HepG2 (cell line): ENCODE measurements around the gene PPIP5K1. TPM values are rescaled to one million over a fixed set of nuclear protein-coding genes. Genes with fewer than 3 reads are reported as not detected.

Experiments
- ATF5 ChIP-seq: sonication (generic); formaldehyde crosslinking; IDR thresholded peaks from 2 replicates; pipeline ENCODE4 v1.4.0; 2020; ENCODE audit warnings: mild to moderate bottlenecking, low read depth, missing genetic modification reagents
- CREB1 ChIP-seq, 2 experiments: fragments of 450-650 bp in 1 of 2; IDR thresholded peaks; 2 replicates each; pipeline ENCODE4 v1.6.1; 2016 to 2017; ENCODE audit warnings: control low read depth in 1 of 2, mild to moderate bottlenecking in 1 of 2, missing compliant biosample characterization in 1 of 2, missing genetic modification characterization in 1 of 2
- DMAP1 ChIP-seq: IDR thresholded peaks from 2 replicates; pipeline ENCODE4 v1.6.1; 2016
- DRAP1 ChIP-seq: IDR thresholded peaks from 2 replicates; pipeline ENCODE4 v1.6.1; 2016; ENCODE audit warnings: missing genetic modification reagents, missing compliant biosample characterization
- HNF1B ChIP-seq: sonication (generic); formaldehyde crosslinking; IDR thresholded peaks from 2 replicates; pipeline ENCODE4 v1.5.1; 2020; ENCODE audit warnings: mild to moderate bottlenecking, moderate library complexity, missing genetic modification reagents
- HNRNPLL ChIP-seq: fragments of 200-400 bp; formaldehyde crosslinking; IDR thresholded peaks from 2 replicates; pipeline ENCODE4 v1.6.1; 2017; ENCODE audit warnings: mild to moderate bottlenecking, low read depth, low read length; ENCODE audit not compliant: poor library complexity, severe bottlenecking
- HOMEZ ChIP-seq: IDR thresholded peaks from 2 replicates; pipeline ENCODE4 v1.6.1; 2016; ENCODE audit warnings: low read depth
- HOXA3 ChIP-seq: sonication (generic); formaldehyde crosslinking; IDR thresholded peaks from 2 replicates; pipeline ENCODE4 v1.5.0; 2020; ENCODE audit warnings: missing genetic modification reagents
- KLF9 ChIP-seq: IDR thresholded peaks from 2 replicates; pipeline ENCODE4 v1.6.1; 2016; ENCODE audit warnings: low read depth
- PITX1 ChIP-seq: sonication (generic); formaldehyde crosslinking; IDR thresholded peaks from 2 replicates; pipeline ENCODE4 v1.5.1; 2020; ENCODE audit warnings: mild to moderate bottlenecking, missing genetic modification reagents
- POLR2G ChIP-seq: fragments of 200-400 bp; formaldehyde crosslinking; IDR thresholded peaks from 2 replicates; pipeline ENCODE4 v1.6.1; 2018; ENCODE audit warnings: mild to moderate bottlenecking, low read depth, low read length, moderate library complexity
- RBM22 ChIP-seq: fragments of 200-400 bp; formaldehyde crosslinking; optimal IDR thresholded peaks from 2 replicates; pipeline ENCODE3; 2017; ENCODE audit warnings: mild to moderate bottlenecking, low read length, moderate library complexity
- RFX5 ChIP-seq: IDR thresholded peaks from 2 replicates; pipeline ENCODE4 v1.6.1; 2011; ENCODE audit warnings: low read depth, low read length, improper control_type of control experiment
- SKI ChIP-seq: fragments of 450-650 bp; IDR thresholded peaks from one replicate; pipeline ENCODE4 v1.6.1; 2018; ENCODE audit warnings: mild to moderate bottlenecking; ENCODE audit not compliant: partially characterized antibody
- THAP9 ChIP-seq: sonication (generic); formaldehyde crosslinking; IDR thresholded peaks from 2 replicates; pipeline ENCODE4; 2020; ENCODE audit warnings: missing genetic modification reagents, mild to moderate bottlenecking, borderline replicate concordance
- ZBTB21 ChIP-seq: sonication (generic); formaldehyde crosslinking; IDR thresholded peaks from 2 replicates; pipeline ENCODE4 v1.4.0; 2020; ENCODE audit warnings: missing genetic modification reagents
- ZBTB8A ChIP-seq: sonication (generic); formaldehyde crosslinking; IDR thresholded peaks from 2 replicates; pipeline ENCODE4 v1.4.0; 2020; ENCODE audit warnings: mild to moderate bottlenecking, low read depth, missing genetic modification reagents, borderline replicate concordance
- ZNF274 ChIP-seq: sonication (generic); formaldehyde crosslinking; IDR thresholded peaks from 2 replicates; pipeline ENCODE4 v1.5.1; 2020; ENCODE audit warnings: mild to moderate bottlenecking, missing genetic modification reagents
- ZNF280B ChIP-seq: sonication (generic); formaldehyde crosslinking; IDR thresholded peaks from 2 replicates; pipeline ENCODE4 v1.5.0; 2020; ENCODE audit warnings: missing genetic modification reagents, mild to moderate bottlenecking, borderline replicate concordance
- polyA plus RNA-seq, 8 experiments: library from polyadenylated mRNA; depleted of rRNA in 3 of 8; stranded (reverse) in 7 of 8; unstranded in 1 of 8; fragments of >200 nt; fragmentation: Illumina TruSeq in 4 of 8; extraction: Trizol in 4 of 8; gene quantifications; 2 replicates each; pipeline versions ENCODE4 v1.2.1 to v1.2.3, GENCODE V29; 2011 to 2016; ENCODE audit warnings: low read depth in 4 of 8, missing spikeins in 1 of 8, mixed read lengths in 1 of 8; ENCODE audit not compliant: insufficient read depth in 1 of 8
- total RNA-seq, 5 experiments: library from RNA; depleted of rRNA; stranded (reverse); fragments of >200 nt; fragmentation: Illumina TruSeq; extraction: Trizol; gene quantifications; 2 replicates each; pipeline ENCODE4 v1.2.3, GENCODE V29; 2016; ENCODE audit warnings: low read depth in 1 of 5

PPIP5K1 gene
- total and polyA plus RNA-seq, 2 of the 13 experiments (the other 11 are each of a cell fraction or from before 2014, with no cell fraction given), result 9.9 to 10.9 TPM

- TF ChIP-seq ZBTB8A (CRISPR knock-in tag), result no peak
- TF ChIP-seq ZNF274 (CRISPR knock-in tag), result peak; percentile 43; the same call in 1 of the 2 replicates
- TF ChIP-seq KLF9 (CRISPR knock-in tag), result peak; percentile 19; the same call in 1 of the 2 replicates
- peak; percentile 61; the same call in 1 of the 2 replicates for TF ChIP-seq HNF1B (CRISPR knock-in tag)
- TF ChIP-seq HOMEZ (CRISPR knock-in tag), result 0 out of 2 replicates have a peak, but pooled peaks have one; percentile 27
- peak; percentile 34 for TF ChIP-seq RBM22
- TF ChIP-seq CREB1 (IDR thresholded peaks at IDR 0.05), result peak; percentile 96
- peak; percentile 98 for TF ChIP-seq CREB1 (CRISPR knock-in tag; IDR thresholded peaks at IDR 0.05)
- 0 out of 2 replicates have a peak, but pooled peaks have one; percentile 66 for TF ChIP-seq ATF5
- TF ChIP-seq THAP9 (CRISPR knock-in tag), result no peak
- peak; percentile 29; the same call in 1 of the 2 replicates for TF ChIP-seq ZNF280B (CRISPR knock-in tag)
- TF ChIP-seq ZBTB21 (CRISPR knock-in tag), result peak; percentile 30; the same call in 1 of the 2 replicates
- TF ChIP-seq POLR2G, result peak; percentile 54
- TF ChIP-seq RFX5, result 0 out of 2 replicates have a peak, but pooled peaks have one; percentile 23
- peak; percentile 78 for TF ChIP-seq DRAP1 (CRISPR knock-in tag)
- peak; percentile 98 for TF ChIP-seq HOXA3 (CRISPR knock-in tag)
- TF ChIP-seq DMAP1 (CRISPR knock-in tag), result peak; percentile 68; the same call in 1 of the 2 replicates
- TF ChIP-seq SKI, result peak; percentile 37
- peak; percentile 24; the same call in 1 of the 2 replicates for TF ChIP-seq PITX1
- peak; percentile 68 for TF ChIP-seq HNRNPLL
Observed at GRCh38 chr15:43492673-43493601, 97.1 kb downstream of the PPIP5K1 start, which contains the start of gene TP53BP1 (continued).
